ENCODE measurements around the gene ARID1A.
"Not testable (repeated sequence)": the region's sequence is repeated elsewhere in the genome, so short reads cannot be mapped to it uniquely, and the experiment has no call there.

Gene ARID1A

DNA sequence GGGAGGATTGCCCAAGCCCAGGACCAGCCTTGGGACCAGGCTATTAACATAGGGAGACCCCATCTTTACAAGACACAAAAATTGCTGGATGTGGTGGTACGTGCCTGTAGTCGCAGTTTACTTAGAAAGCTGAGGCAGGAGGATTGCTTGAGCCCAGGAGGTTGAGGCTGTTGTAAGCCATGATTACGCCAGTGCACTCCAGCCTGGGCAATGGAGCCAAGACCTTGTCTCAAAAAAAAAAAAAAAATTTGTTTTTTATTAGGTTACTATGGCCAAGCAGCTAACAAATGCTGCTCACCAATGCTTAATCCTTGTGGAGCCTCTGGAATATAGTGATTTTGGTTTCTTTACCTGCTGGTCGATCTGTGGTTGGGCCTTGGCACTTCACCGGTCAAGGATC, 8.8 kb downstream of the ARID1A start:
- Histone ChIP-seq H3K9me3 (ENCODE audit: control extremely low read depth in 1 of 5, control insufficient read depth in 4 of 5, insufficient read depth in 2 of 5, low read depth in 1 of 5, low read length in 4 of 5) (no peaks in the 10 kb centered on the region), H3K27me3 (replicated peaks in 2 of 5; ENCODE audit: control insufficient read depth in 4 of 5, insufficient read depth in 5 of 5, low read length in 4 of 5) (no peaks in the 10 kb centered on the region), H3K4me1 (ENCODE audit: control extremely low read depth in 1 of 4, control insufficient read depth in 4 of 4, insufficient read depth in 4 of 4, low read length in 3 of 4) (peaks cover 57 to 79% (median 75%) of the 10 kb centered on the region in 4 experiments), H3K4me3 (ENCODE audit: control insufficient read depth in 1 of 7, extremely low read depth in 1 of 7, insufficient read depth in 4 of 7, low read depth in 2 of 7, low read length in 6 of 7) (no peak overlapping the region), H3K27ac (ENCODE audit: insufficient read depth in 1 of 2, low read depth in 1 of 2, low read length in 2 of 2, poor library complexity in 1 of 2, severe bottlenecking in 2 of 2) (peak overlapping the region in 1 of 2 experiments; percentile 35), H3K36me3 (ENCODE audit: control insufficient read depth in 4 of 4, insufficient read depth in 4 of 4, low read length in 3 of 4) (peaks cover 2 to 41% (median 6%) of the 10 kb centered on the region in 4 experiments)
- WGBS (ENCODE audit: insufficient coverage) = 100% methylated on average over 5 of the region's 5 CpGs
- ChIA-PET CTCF (interaction anchor here (0.8 to 2.6 kb wide), 3 partner anchors 13 to 105 kb away, joined by 3 to 11 read pairs (median 10); no protein-coding TSS in a partner anchor), POLR2A (interaction anchor here (0.6 kb wide), 1 partner anchor 178 kb away, joined by 4 read pairs; no protein-coding TSS in a partner anchor)
- no peak for DNase-seq

DNA sequence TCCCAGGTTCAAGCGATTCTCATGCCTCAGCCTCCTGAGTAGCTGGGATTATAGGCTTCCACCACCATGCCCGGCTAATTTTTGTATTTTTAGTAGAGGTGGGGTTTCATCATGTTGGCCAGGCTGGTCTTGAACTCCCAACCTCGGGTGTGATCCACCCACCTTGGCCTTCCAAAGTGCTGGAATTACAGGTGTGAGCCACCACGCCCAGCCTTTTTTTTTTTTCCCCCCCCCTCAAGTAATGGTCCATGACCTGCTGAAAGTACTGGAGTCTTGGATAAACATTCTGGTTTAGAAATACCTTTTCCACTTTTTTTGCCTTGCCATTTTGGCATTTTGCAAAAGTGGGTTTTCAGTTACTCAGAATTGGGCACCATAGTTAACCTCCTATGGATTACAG, 9.4 kb downstream of the ARID1A start:
- DNase-seq; H3K27ac ChIP-seq (ENCODE audit: insufficient read depth in 1 of 2, low read depth in 1 of 2, low read length in 2 of 2, poor library complexity in 1 of 2, severe bottlenecking in 2 of 2); H3K27me3 ChIP-seq (replicated peaks in 2 of 5; ENCODE audit: control insufficient read depth in 4 of 5, insufficient read depth in 5 of 5, low read length in 4 of 5); H3K4me3 ChIP-seq (ENCODE audit: control insufficient read depth in 1 of 7, extremely low read depth in 1 of 7, insufficient read depth in 4 of 7, low read depth in 2 of 7, low read length in 6 of 7); H3K9me3 ChIP-seq (ENCODE audit: control extremely low read depth in 1 of 5, control insufficient read depth in 4 of 5, insufficient read depth in 2 of 5, low read depth in 1 of 5, low read length in 4 of 5): not testable (repeated sequence)
- Histone ChIP-seq H3K36me3 (ENCODE audit: control insufficient read depth in 4 of 4, insufficient read depth in 4 of 4, low read length in 3 of 4) (peaks cover 2 to 38% (median 6%) of the 10 kb centered on the region in 4 experiments), H3K4me1 (ENCODE audit: control extremely low read depth in 1 of 4, control insufficient read depth in 4 of 4, insufficient read depth in 4 of 4, low read length in 3 of 4) (peaks cover 51 to 73% (median 69%) of the 10 kb centered on the region in 4 experiments)
- ChIA-PET CTCF (interaction anchor here (0.8 to 2.3 kb wide), 3 partner anchors 23 to 106 kb away, joined by 3 to 10 read pairs (median 3); no protein-coding TSS in a partner anchor), POLR2A (interaction anchor here (0.6 kb wide), 1 partner anchor 177 kb away, joined by 4 read pairs; no protein-coding TSS in a partner anchor)
- WGBS (ENCODE audit: insufficient coverage) = 100% methylated on average over 2 of the region's 4 CpGs

DNA sequence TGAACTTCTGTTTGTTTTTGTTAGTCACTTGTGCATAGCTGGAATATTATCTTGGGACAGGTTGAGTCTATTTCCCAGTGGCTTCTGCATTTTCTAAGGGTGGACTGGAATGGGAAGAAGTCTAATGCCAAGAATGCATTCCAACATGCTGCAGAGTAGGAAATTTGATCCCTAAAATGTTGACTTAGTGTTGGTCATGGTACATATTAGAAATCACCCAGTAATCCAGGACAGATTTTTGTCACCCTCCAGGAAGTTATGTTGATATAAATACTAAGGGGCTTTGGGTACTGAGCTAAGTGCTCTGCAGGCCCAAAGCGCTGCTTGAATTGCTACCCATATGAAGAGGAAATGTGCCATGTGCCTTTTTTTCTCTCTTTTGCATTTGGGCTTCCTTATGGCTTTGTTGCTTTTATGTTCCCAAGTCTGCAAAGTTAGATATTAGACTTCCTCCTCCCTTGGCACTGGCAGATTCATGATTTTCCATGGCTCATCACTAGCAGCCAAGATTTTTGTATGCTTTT, 10.0 kb downstream of the ARID1A start:
- POLR2A ChIA-PET = interaction anchor here (1.0 kb wide), 1 partner anchor 8 kb away, joined by 3 read pairs; no protein-coding TSS in a partner anchor
- 63% methylated on average over 1 of the region's 1 CpG for WGBS (ENCODE audit: insufficient coverage)

DNA sequence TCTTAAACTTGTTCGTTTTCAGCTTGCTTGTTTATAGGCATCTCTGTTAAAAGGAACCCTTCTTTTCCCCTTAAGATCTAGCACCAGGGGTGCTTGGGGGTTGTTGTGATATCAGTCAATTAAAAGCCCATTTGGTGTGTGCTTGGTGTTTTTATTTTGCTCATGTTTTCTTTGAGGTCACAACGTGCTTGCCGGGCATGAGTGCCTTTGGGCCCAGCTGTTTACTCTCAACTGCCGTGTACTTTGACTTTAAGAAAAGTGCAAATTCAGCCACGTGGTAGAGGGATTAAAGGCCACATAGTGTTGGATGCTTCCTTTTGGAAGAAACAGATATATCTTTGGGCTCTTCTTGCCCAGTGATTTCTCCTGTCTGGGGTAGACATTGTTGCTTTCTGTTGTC, 10.5 kb downstream of the ARID1A start:
- WGBS (ENCODE audit: insufficient coverage) = 0% methylated on average over 2 of the region's 5 CpGs
- DNase-seq = peak in 1 of 3 donors; percentile 27
- POLR2A ChIA-PET = interaction anchor here (1.0 kb wide), 1 partner anchor 8 kb away, joined by 3 read pairs; no protein-coding TSS in a partner anchor
- peaks cover 40 to 62% (median 58%) of the 10 kb centered on the region in 4 experiments for H3K4me1 ChIP-seq (ENCODE audit: control extremely low read depth in 1 of 4, control insufficient read depth in 4 of 4, insufficient read depth in 4 of 4, low read length in 3 of 4)
- no peaks in the 10 kb centered on the region for H3K27me3 ChIP-seq (replicated peaks in 2 of 5; ENCODE audit: control insufficient read depth in 4 of 5, insufficient read depth in 5 of 5, low read length in 4 of 5)
- H3K27ac ChIP-seq (ENCODE audit: insufficient read depth in 1 of 2, low read depth in 1 of 2, low read length in 2 of 2, poor library complexity in 1 of 2, severe bottlenecking in 2 of 2) = peak overlapping the region in 1 of 2 experiments; percentile 20
- H3K9me3 ChIP-seq (ENCODE audit: control extremely low read depth in 1 of 5, control insufficient read depth in 4 of 5, insufficient read depth in 2 of 5, low read depth in 1 of 5, low read length in 4 of 5) = no peaks in the 10 kb centered on the region
- H3K36me3 ChIP-seq (ENCODE audit: control insufficient read depth in 4 of 4, insufficient read depth in 4 of 4, low read length in 3 of 4) = peaks cover 3 to 43% (median 10%) of the 10 kb centered on the region in 4 experiments
- peak overlapping the region in 1 of 7 experiments; percentile 7 for H3K4me3 ChIP-seq (ENCODE audit: control insufficient read depth in 1 of 7, extremely low read depth in 1 of 7, insufficient read depth in 4 of 7, low read depth in 2 of 7, low read length in 6 of 7)
- CTCF ChIA-PET = interaction anchor here (0.6 to 1.9 kb wide), 6 partner anchors 8 to 1070 kb away, joined by 3 to 6 read pairs (median 4); no protein-coding TSS in a partner anchor

More for the DNA sequence above, 10.0 kb downstream of the ARID1A start:
- peaks cover 2 to 43% (median 9%) of the 10 kb centered on the region in 4 experiments for H3K36me3 ChIP-seq (ENCODE audit: control insufficient read depth in 4 of 4, insufficient read depth in 4 of 4, low read length in 3 of 4)
- no peaks in the 10 kb centered on the region for H3K9me3 ChIP-seq (ENCODE audit: control extremely low read depth in 1 of 5, control insufficient read depth in 4 of 5, insufficient read depth in 2 of 5, low read depth in 1 of 5, low read length in 4 of 5)
- no peak for DNase-seq
- CTCF ChIA-PET = interaction anchor here (0.7 to 1.1 kb wide), 5 partner anchors 9 to 104 kb away, joined by 3 to 4 read pairs (median 4); no protein-coding TSS in a partner anchor
- H3K27ac ChIP-seq (ENCODE audit: insufficient read depth in 1 of 2, low read depth in 1 of 2, low read length in 2 of 2, poor library complexity in 1 of 2, severe bottlenecking in 2 of 2) = peak overlapping the region in 1 of 2 experiments; percentile 20
- peaks cover 45 to 67% (median 63%) of the 10 kb centered on the region in 4 experiments for H3K4me1 ChIP-seq (ENCODE audit: control extremely low read depth in 1 of 4, control insufficient read depth in 4 of 4, insufficient read depth in 4 of 4, low read length in 3 of 4)
- peak overlapping the region in 3 of 7 experiments; percentile 7 to 16 (median 11) for H3K4me3 ChIP-seq (ENCODE audit: control insufficient read depth in 1 of 7, extremely low read depth in 1 of 7, insufficient read depth in 4 of 7, low read depth in 2 of 7, low read length in 6 of 7)
- H3K27me3 ChIP-seq (replicated peaks in 2 of 5; ENCODE audit: control insufficient read depth in 4 of 5, insufficient read depth in 5 of 5, low read length in 4 of 5) = no peaks in the 10 kb centered on the region

DNA sequence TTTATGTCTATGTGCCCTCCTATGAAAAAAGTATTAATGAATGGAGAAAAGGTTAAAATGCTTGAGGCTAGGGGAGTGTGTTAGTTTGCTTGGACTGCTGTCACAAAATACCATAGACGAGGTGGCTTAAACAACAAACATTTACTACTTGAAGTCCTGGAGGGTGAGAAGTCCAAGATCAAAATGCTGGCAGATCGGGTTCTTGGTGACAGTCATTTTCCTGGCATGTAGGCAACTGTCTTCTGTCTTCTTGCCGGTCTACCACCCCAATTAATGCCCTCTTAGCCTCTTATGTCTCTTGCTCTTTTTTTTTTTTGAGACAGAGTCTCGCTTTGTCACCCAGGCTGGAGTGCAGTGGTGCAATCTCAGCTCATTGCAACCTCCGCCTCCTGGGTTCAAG, 15.0 kb downstream of the ARID1A start:
- no peak for DNase-seq
- no peak overlapping the region for H3K27ac ChIP-seq (ENCODE audit: insufficient read depth in 1 of 2, low read depth in 1 of 2, low read length in 2 of 2, poor library complexity in 1 of 2, severe bottlenecking in 2 of 2)
- CTCF ChIA-PET = interaction anchor here (1.0 to 1.6 kb wide), 2 partner anchors 11 to 123 kb away, joined by 3 to 5 read pairs; no protein-coding TSS in a partner anchor
- WGBS (ENCODE audit: insufficient coverage) = 94% methylated on average over 4 of the region's 5 CpGs
- H3K27me3 ChIP-seq (replicated peaks in 2 of 5; ENCODE audit: control insufficient read depth in 4 of 5, insufficient read depth in 5 of 5, low read length in 4 of 5) = no peaks in the 10 kb centered on the region
- POLR2A ChIA-PET = no interaction called here
- H3K36me3 ChIP-seq (ENCODE audit: control insufficient read depth in 4 of 4, insufficient read depth in 4 of 4, low read length in 3 of 4) = peaks cover 11 to 29% (median 20%) of the 10 kb centered on the region in 4 experiments
- H3K4me3 ChIP-seq (ENCODE audit: control insufficient read depth in 1 of 7, extremely low read depth in 1 of 7, insufficient read depth in 4 of 7, low read depth in 2 of 7, low read length in 6 of 7) = no peak overlapping the region
- peaks cover 6 to 29% (median 23%) of the 10 kb centered on the region in 4 experiments for H3K4me1 ChIP-seq (ENCODE audit: control extremely low read depth in 1 of 4, control insufficient read depth in 4 of 4, insufficient read depth in 4 of 4, low read length in 3 of 4)
- no peaks in the 10 kb centered on the region for H3K9me3 ChIP-seq (ENCODE audit: control extremely low read depth in 1 of 5, control insufficient read depth in 4 of 5, insufficient read depth in 2 of 5, low read depth in 1 of 5, low read length in 4 of 5)

DNA sequence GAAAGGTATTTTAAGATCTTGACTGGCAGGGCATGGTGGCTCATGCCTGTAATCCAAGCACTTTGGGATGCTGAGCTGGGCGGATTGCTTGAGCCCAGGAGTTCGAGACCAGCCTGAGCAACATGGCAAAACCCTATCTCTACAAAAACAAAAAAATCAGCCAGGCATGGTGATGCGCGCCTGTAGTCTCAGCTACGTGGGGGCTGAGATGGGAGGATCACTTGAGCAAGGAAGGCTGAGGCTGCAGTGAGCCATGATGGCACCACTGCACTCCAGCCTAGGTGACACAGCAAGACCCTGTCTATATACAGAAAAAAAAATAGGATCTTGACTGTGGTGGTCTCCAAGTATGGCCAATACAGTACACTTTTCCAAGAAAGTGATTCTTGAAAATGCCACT, 16.0 kb downstream of the ARID1A start:
- ChIA-PET CTCF (interaction anchor here (0.8 to 1.1 kb wide), 2 partner anchors 10 to 334 kb away, joined by 3 read pairs; no protein-coding TSS in a partner anchor), POLR2A (no interaction called here)
- Histone ChIP-seq H3K27me3 (replicated peaks in 2 of 5; ENCODE audit: control insufficient read depth in 4 of 5, insufficient read depth in 5 of 5, low read length in 4 of 5) (no peaks in the 10 kb centered on the region), H3K27ac (ENCODE audit: insufficient read depth in 1 of 2, low read depth in 1 of 2, low read length in 2 of 2, poor library complexity in 1 of 2, severe bottlenecking in 2 of 2) (no peak overlapping the region), H3K36me3 (ENCODE audit: control insufficient read depth in 4 of 4, insufficient read depth in 4 of 4, low read length in 3 of 4) (peaks cover 11 to 29% (median 17%) of the 10 kb centered on the region in 4 experiments), H3K9me3 (ENCODE audit: control extremely low read depth in 1 of 5, control insufficient read depth in 4 of 5, insufficient read depth in 2 of 5, low read depth in 1 of 5, low read length in 4 of 5) (no peaks in the 10 kb centered on the region), H3K4me1 (ENCODE audit: control extremely low read depth in 1 of 4, control insufficient read depth in 4 of 4, insufficient read depth in 4 of 4, low read length in 3 of 4) (peaks cover 3 to 26% (median 16%) of the 10 kb centered on the region in 4 experiments), H3K4me3 (ENCODE audit: control insufficient read depth in 1 of 7, extremely low read depth in 1 of 7, insufficient read depth in 4 of 7, low read depth in 2 of 7, low read length in 6 of 7) (no peak overlapping the region)
- DNase-seq = no peak
- 94% methylated on average over 3 of the region's 5 CpGs for WGBS (ENCODE audit: insufficient coverage)
